Common myeloid progenitor, CD34-positive (primary cell): Measurements from ENCODE around the gene ZCCHC24.

Experiments used
- CTCF ChIA-PET: fragments of 350-600 bp; sonication (Branson Sonifier 250); formaldehyde crosslinking; loops from one replicate; lab custom pipeline; 2021; ENCODE audit warnings: antibody characterized with exemption; lab: Charles Lee
- POLR2A ChIA-PET: fragments of 350-600 bp; sonication (Branson Sonifier 250); formaldehyde crosslinking; loops from one replicate; lab custom pipeline; 2021; ENCODE audit warnings: antibody characterized with exemption; lab: Charles Lee
- DNase-seq, 3 donors: peaks; one replicate each; pipeline versions ENCODE4 v3.0.0 to v3.0.0-alpha.2; 2013
- H3K27ac ChIP-seq, 2 experiments: 1 replicate in 1 of 2; 2 replicates in 1 of 2; pipeline ENCODE4 v1.7.0; 2013; ENCODE audit warnings: inconsistent platforms in 2 of 2, low read length in 2 of 2, mild to moderate bottlenecking in 2 of 2, low read depth in 1 of 2, moderate library complexity in 1 of 2; ENCODE audit not compliant: severe bottlenecking in 2 of 2, insufficient read depth in 1 of 2, poor library complexity in 1 of 2
- H3K27me3 ChIP-seq, 5 experiments: replicated peaks in 2 of 5; 1 replicate in 3 of 5; 2 replicates in 2 of 5; pipeline versions ENCODE4 v1.6.1 to v1.7.0; 2013; ENCODE audit warnings: low read length in 4 of 5, mild to moderate bottlenecking in 2 of 5, moderate library complexity in 2 of 5, inconsistent platforms in 1 of 5; ENCODE audit not compliant: insufficient read depth in 5 of 5, control insufficient read depth in 4 of 5
- H3K36me3 ChIP-seq, 4 experiments: 1 replicate in 2 of 4; 2 replicates in 2 of 4; pipeline versions ENCODE4 v1.6.1 to v1.7.0; 2013; ENCODE audit warnings: low read length in 3 of 4, control low read depth in 1 of 4, mild to moderate bottlenecking in 1 of 4; ENCODE audit not compliant: control insufficient read depth in 4 of 4, insufficient read depth in 4 of 4
- H3K4me1 ChIP-seq, 4 experiments: 1 replicate in 3 of 4; 2 replicates in 1 of 4; pipeline versions ENCODE4 v1.6.1 to v1.7.1; 2013; ENCODE audit warnings: low read length in 3 of 4, mild to moderate bottlenecking in 3 of 4, control low read depth in 1 of 4, inconsistent platforms in 1 of 4, moderate library complexity in 1 of 4; ENCODE audit not compliant: control insufficient read depth in 4 of 4, insufficient read depth in 4 of 4; ENCODE audit errors: control extremely low read depth in 1 of 4
- H3K4me3 ChIP-seq, 7 experiments: 1 replicate in 4 of 7; 2 replicates in 3 of 7; pipeline versions ENCODE4 v1.5.1 to v1.7.0; 2013; ENCODE audit warnings: mild to moderate bottlenecking in 7 of 7, low read length in 6 of 7, moderate library complexity in 6 of 7, inconsistent platforms in 2 of 7, low read depth in 2 of 7, control low read depth in 1 of 7; ENCODE audit not compliant: insufficient read depth in 4 of 7, control insufficient read depth in 1 of 7; ENCODE audit errors: extremely low read depth in 1 of 7
- H3K9me3 ChIP-seq, 5 experiments: 1 replicate in 4 of 5; 2 replicates in 1 of 5; pipeline versions ENCODE4 v1.6.1 to v1.7.1; 2013; ENCODE audit warnings: low read length in 4 of 5, mild to moderate bottlenecking in 2 of 5, inconsistent platforms in 1 of 5, low read depth in 1 of 5, moderate library complexity in 1 of 5; ENCODE audit not compliant: control insufficient read depth in 4 of 5, insufficient read depth in 2 of 5; ENCODE audit errors: control extremely low read depth in 1 of 5
- WGBS: methylation state at CpG from one replicate; pipeline ENCODE4 v1.1.5; 2013; ENCODE audit not compliant: insufficient coverage; 5-methylcytosine and 5-hydroxymethylcytosine counted together

The ZCCHC24 gene

DNA sequence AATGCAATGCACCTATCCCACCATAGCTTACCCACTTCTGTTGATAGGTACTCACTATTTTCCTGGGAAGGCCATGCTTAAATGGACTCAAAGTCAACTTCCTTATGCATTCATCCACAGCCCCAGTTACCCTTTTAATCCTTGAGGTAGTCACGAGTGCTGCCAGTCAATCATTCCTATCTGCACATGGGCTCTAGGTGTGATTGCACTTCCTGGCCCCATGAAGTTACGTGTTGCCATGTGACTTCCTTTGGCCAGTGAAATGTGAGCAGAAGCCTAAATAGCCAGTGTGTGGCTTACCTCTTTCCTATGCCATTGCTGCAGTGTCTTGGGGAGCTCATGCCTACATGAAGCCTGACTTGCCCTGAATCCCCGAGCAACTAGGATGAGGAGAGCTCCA, 43.4 kb upstream of the ZCCHC24 start:
- CTCF ChIA-PET = interaction anchor here (0.7 to 4.7 kb wide), 9 partner anchors 8 to 167 kb away, joined by 4 to 62 read pairs (median 6); no protein-coding TSS in a partner anchor
- peaks cover 0 to 2% (median 0%) of the 10 kb centered on the region in 4 experiments for H3K4me1 ChIP-seq

GRCh38 chr10:79488336-79488735, 42.9 kb upstream of the ZCCHC24 start:
- Histone ChIP-seq H3K27ac (no peak overlapping the region), H3K9me3 (no peaks in the 10 kb centered on the region), H3K27me3 (peaks cover 0 to 2% (median 0%) of the 10 kb centered on the region in 5 experiments), H3K36me3 (no peaks in the 10 kb centered on the region), H3K4me1 (peaks cover 0 to 2% (median 0%) of the 10 kb centered on the region in 4 experiments), H3K4me3 (no peak overlapping the region)
- ChIA-PET CTCF (interaction anchor here (0.7 to 4.7 kb wide), 13 partner anchors 8 to 167 kb away, joined by 3 to 62 read pairs (median 4); no protein-coding TSS in a partner anchor), POLR2A (no interaction called here)
- no peak for DNase-seq
- 96% methylated on average over 4 of the region's 5 CpGs for WGBS

More for the DNA sequence above, 43.4 kb upstream of the ZCCHC24 start:
- Histone ChIP-seq H3K36me3 (no peaks in the 10 kb centered on the region), H3K4me3 (no peak overlapping the region), H3K27ac (no peak overlapping the region), H3K27me3 (no peaks in the 10 kb centered on the region), H3K9me3 (no peaks in the 10 kb centered on the region)
- no peak for DNase-seq
- 65% methylated on average over 3 of the region's 3 CpGs for WGBS
- POLR2A ChIA-PET = no interaction called here

- 65% methylated on average over 8 of the region's 10 CpGs for WGBS
- H3K9me3 ChIP-seq = no peaks in the 10 kb centered on the region
- H3K4me3 ChIP-seq = no peak overlapping the region
- peak; percentile 45 to 63 (median 55) for DNase-seq
- H3K27ac ChIP-seq = no peak overlapping the region
- CTCF ChIA-PET = interaction anchor here (0.7 to 4.7 kb wide), 12 partner anchors 9 to 114 kb away, joined by 3 to 62 read pairs (median 5); no protein-coding TSS in a partner anchor
- H3K4me1 ChIP-seq = peaks cover 0 to 2% (median 0%) of the 10 kb centered on the region in 4 experiments
- H3K27me3 ChIP-seq = peaks cover 0 to 2% (median 0%) of the 10 kb centered on the region in 5 experiments
- POLR2A ChIA-PET = no interaction called here
- no peaks in the 10 kb centered on the region for H3K36me3 ChIP-seq
Measured at GRCh38 chr10:79487296-79488194, 42.1 kb upstream of the ZCCHC24 start.

DNA sequence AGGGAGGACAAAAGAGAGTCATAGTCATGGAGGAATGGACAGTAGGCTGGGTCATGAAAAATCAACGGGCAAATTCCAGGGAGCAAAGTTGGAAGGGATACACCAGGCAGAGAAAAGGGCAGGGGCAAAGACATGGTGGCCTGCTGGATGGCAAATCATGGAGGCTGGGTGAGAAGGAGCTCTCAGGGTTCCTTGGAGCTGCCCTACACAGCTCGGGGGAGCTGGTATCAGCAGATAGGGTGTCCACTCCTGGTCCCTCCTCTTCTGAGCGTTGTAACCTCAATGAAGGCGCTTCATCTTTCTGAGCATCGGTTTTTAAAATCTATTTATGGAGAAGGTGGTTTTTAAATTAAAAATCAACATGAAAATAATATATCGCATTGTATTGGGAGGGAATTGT, 39.1 kb upstream of the ZCCHC24 start:
- CTCF ChIA-PET = interaction anchor here (0.9 to 2.3 kb wide), 3 partner anchors 8 to 53 kb away, joined by 3 to 9 read pairs (median 5); no protein-coding TSS in a partner anchor
- WGBS = 100% methylated on average over 1 of the region's 6 CpGs

DNA sequence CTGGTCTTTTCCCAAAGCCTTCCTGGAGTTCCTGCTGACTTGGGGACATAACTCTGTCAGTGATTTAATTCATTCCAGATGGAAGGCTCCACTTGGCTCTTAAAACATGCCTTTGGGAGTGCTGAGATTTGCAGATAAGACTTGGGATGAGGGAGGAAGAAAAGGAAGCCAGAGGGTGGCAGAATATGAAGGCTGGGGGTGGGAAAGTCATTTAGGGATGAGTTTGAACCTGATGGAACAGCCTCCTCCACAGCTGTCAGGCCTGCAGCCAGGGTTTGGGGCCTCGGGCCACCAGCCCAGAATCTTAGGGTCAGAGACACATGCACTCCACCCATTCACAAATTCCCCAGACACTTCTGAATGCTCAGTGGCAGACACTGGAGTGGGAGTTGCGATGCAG, 38.5 kb upstream of the ZCCHC24 start:
- Histone ChIP-seq H3K27me3 (peaks cover 0 to 2% (median 0%) of the 10 kb centered on the region in 5 experiments), H3K27ac (no peak overlapping the region), H3K36me3 (no peaks in the 10 kb centered on the region), H3K4me3 (no peak overlapping the region), H3K9me3 (peaks cover 0 to 4% (median 1%) of the 10 kb centered on the region in 5 experiments), H3K4me1 (no peaks in the 10 kb centered on the region)
- WGBS = 100% methylated on average over 1 of the region's 2 CpGs
- no peak for DNase-seq
- ChIA-PET POLR2A (no interaction called here), CTCF (interaction anchor here (0.9 to 1.4 kb wide), 2 partner anchors 12 to 53 kb away, joined by 3 to 5 read pairs; no protein-coding TSS in a partner anchor)

More for the DNA sequence above, 39.1 kb upstream of the ZCCHC24 start:
- Histone ChIP-seq H3K4me3 (no peak overlapping the region), H3K27ac (no peak overlapping the region), H3K27me3 (peaks cover 0 to 2% (median 0%) of the 10 kb centered on the region in 5 experiments), H3K4me1 (no peaks in the 10 kb centered on the region), H3K36me3 (no peaks in the 10 kb centered on the region), H3K9me3 (peaks cover 0 to 4% (median 1%) of the 10 kb centered on the region in 5 experiments)
- DNase-seq = no peak
- POLR2A ChIA-PET = interaction anchor here (0.7 kb wide), 1 partner anchor 226 kb away, joined by 3 read pairs; no protein-coding TSS in a partner anchor

DNA sequence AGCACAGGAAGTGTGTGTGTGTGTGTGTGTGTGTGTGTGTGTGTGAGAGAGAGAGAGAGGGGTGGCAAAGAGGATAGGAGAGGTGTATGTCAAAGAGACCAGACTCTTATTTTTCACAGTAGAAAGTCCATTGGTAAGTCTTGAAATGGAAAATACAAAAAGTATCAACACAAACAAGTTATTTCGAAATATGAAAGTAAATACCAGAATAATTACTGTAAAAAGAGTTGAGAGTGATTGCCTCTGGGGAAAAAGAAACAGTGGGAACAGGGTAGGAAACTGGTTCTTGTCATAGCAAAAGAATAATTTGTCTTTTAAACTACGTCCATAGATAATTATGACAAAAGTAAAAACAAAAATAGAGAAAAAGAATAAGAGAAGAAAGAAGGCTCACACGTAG, 37.9 kb upstream of the ZCCHC24 start:
- CTCF ChIA-PET = interaction anchor here (0.8 to 1.4 kb wide), 3 partner anchors 15 to 168 kb away, joined by 3 to 7 read pairs (median 6); no protein-coding TSS in a partner anchor

More for the DNA sequence above, 37.9 kb upstream of the ZCCHC24 start:
- peaks cover 0 to 4% (median 1%) of the 10 kb centered on the region in 5 experiments for H3K9me3 ChIP-seq
- no peak for DNase-seq
- H3K4me1 ChIP-seq = no peaks in the 10 kb centered on the region
- H3K4me3 ChIP-seq = no peak overlapping the region
- H3K36me3 ChIP-seq = no peaks in the 10 kb centered on the region
- POLR2A ChIA-PET = no interaction called here
- no CpG with 5 or more reads among the region's 3 CpGs for WGBS
- no peak overlapping the region for H3K27ac ChIP-seq
- H3K27me3 ChIP-seq = peaks cover 0 to 2% (median 0%) of the 10 kb centered on the region in 5 experiments
